Activated T-cell treated with anti-CD3 and anti-CD28 coated beads for 48 hours (primary cell): ENCODE measurements around the gene RPS3A.
A peak's percentile ranks its signal among the peaks of the same experiment; 100 is the strongest.
"Not testable (repeated sequence)": the region's sequence is repeated elsewhere in the genome, so short reads cannot be mapped to it uniquely, and the experiment has no call there.

Source experiments
- DNase-seq: peaks from one replicate; pipeline ENCODE4 v3.0.0-alpha.2; 2020; ENCODE audit warnings: low read depth

The RPS3A gene

DNA sequence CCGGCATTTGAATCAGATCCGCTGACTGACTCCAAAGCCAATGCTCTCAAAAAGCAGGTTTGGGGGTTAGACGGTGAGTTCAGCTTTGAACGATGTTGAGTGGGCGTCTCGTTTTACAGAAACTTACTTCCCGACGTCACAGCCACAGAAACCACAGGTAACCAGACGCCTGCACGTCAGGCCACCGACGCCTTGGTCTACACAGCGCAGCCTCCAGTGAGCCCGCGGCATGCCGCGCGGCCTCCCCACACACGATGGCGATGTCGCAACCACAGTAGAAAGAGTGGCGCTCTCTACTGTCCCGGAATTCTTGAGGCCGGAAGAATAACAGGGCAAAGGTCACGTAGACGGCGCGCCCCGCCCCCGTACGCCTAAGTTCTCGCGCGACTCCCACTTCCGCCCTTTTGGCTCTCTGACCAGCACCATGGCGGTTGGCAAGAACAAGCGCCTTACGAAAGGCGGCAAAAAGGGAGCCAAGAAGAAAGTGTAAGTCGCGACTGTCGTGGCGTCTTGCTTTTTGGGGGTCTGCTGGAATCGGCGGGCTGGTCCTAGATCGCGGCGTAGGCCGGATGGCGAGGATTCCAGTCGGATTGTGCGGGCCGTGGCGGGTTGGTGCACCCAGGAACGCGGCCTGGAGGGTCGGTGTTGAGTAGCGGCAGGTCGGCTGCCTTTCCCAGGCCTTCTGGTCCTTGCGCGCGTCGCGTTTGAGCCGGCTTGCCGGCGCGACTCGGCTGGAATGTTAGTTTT is at the start of gene RPS3A:
RPS3A (plus strand) TSS at position 400 of the 747 bp plus-strand sequence; CDS start at position 425, 25 bp downstream.
- peak; percentile 98 for DNase-seq

DNA sequence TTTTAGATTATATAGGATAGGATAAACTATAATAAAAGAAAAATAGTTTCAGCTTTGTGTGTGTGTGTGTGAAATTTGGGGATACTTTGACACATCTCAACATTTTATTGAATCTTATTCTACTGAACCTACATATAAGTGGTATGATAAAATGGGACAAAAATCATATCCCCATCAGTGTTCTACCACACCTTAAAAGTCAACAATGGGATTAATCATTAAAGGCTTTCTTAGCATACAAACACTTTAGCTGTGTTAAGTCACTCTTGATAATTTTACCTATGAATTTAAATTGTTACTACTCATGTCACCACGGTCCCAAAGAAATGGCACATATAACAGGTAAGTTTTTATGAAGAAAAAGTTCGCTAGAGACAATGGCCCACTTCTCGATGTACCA is 46.6 kb upstream of the RPS3A start:
- DNase-seq, result no peak

DNA sequence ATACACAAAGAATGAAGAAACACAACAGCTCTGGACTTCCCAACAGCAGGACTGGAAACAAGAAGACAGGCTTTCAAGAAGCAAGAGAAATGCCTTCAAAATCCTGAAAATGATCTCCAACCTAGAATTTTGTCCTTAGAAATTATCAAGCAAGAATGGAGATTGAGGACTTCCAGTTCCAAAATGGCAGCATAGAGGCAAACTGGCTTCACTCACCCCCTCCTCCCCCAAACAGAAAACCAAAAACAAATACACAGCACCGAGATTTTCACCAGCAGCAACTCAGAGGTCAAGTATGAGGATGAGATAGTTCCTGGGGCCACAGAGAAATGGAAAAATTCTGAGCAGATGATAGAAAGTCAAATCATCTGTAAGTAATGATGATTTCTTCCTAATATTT is 43.9 kb upstream of the RPS3A start:
- no peak for DNase-seq

DNA sequence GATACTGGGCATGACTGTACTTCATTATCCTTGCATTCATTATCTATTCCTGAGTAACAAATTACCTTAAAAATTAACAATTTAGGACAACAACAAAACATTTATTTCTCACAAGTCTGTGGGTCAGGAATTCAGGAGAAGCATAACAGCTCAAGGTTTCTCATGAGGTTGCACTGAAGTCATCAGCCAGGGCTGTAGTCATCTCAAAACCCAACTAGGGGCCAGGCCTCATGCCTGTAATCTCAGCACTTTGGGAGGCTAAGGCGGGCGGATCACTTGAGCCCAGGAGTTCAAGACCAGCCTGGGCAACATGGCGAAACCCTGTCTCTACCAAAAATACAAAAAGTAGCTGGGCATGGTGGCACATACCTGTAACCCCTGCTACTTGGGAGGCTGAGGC is 36.3 kb upstream of the RPS3A start:
- not testable (repeated sequence) for DNase-seq

DNA sequence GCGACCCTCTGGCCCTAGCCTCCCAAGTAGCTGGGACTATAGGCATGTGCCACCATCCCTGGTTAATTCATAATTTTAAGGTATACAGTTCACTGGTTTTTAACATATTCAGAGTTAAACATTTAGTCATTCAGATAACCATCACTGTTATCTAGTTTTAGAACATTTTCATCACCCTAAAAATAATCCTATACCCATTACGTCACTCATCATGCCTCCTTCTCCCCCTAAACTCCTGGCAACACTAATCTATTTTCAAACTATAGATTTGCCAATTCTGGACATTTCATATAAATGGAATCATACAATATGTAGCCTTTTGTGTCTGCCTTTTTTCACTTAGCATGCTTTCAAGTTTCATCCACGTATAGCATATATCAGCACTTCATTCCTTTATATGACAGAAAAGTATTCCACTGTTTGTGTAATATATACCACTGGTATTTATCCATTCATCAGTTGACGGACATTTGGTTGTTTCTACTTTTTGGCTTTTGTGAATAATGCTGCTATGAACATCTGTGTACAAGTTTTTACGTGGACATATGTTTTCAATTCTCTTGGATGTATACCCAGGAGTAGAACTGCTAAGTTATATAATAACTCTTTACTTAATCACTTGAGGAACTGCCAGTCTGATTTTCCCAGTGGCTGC is 32.0 kb upstream of the RPS3A start:
- no peak for DNase-seq

DNA sequence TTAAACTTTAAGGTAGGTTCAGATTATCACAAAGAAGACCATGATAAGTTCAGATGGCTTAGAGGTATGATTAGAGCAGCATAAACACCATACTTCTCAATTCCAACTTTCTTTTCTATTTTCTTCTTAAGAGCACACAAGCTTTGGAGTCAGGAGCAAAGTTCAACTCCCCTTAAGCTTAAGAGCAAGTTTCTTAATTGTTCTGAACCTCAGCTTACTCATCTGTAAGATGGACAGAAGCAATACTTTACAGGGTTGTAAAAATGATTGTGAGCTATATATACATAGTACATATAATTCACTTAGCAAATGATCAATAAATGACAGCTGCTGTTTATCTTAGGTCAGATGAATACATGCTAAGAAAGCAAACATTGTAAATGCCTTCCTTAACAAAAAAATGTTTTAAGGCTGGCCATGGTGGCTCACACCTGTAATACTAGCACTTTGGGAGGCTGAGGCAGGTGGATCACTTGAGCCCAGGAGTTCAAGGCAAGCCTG is 25.0 kb upstream of the RPS3A start:
- DNase-seq, result no peak

DNA sequence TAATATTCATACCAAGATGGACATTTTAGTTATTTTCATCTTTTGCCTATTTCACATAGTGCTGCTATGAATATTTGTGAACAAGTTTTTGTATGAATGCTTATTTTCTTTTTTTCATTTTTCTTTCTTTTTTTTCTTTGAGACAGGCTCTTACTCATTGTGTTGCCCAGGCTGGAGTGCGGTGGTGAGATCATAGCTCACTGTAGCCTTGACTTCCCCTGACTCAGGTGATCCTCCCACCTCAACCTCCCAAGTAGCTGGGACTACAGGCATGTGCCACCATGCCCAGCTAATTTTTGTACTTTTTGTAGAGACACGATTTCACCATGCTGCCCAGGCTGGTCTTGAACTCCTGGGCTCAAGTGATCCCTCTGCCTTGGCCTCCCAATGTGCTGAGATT is 21.4 kb upstream of the RPS3A start:
- peak; percentile 15 for DNase-seq

DNA sequence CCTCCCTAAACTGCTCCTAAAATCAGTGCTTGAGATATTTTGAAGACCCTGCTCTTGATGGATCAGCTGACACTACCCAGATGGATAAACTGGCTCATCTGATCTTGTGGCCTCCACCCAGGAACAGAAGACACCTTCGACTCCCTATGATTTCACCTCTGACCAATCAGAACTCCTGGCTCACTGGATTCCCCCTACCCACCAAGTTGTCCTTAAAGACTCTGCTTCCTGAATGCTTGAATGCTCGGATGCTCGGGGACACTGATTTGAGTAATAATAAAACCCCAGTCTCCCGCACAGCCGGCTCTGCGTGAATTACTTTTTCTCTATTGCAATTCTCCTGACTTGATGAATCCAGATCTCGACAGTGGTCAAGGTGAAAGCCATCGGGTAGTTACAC is 12.0 kb upstream of the RPS3A start:
- no peak for DNase-seq

DNA sequence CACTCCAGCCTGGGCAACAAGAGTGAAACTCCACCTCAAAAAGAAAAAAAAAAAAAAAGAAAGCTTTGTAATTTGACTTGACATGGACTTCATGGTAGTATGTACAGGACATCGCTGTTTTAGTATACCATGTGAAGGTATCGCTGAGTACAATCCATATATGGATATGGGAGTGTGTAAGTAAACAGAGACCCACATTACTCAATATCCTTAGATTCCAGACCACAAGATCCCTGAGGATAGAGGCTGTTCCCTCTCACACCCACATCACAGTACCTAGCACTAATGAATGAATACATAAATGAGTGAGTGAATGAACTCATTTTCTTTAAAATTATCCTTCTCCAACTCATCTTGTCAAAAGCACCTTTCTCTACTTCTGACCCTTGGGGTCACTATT is 8.4 kb upstream of the RPS3A start:
- no peak for DNase-seq

DNA sequence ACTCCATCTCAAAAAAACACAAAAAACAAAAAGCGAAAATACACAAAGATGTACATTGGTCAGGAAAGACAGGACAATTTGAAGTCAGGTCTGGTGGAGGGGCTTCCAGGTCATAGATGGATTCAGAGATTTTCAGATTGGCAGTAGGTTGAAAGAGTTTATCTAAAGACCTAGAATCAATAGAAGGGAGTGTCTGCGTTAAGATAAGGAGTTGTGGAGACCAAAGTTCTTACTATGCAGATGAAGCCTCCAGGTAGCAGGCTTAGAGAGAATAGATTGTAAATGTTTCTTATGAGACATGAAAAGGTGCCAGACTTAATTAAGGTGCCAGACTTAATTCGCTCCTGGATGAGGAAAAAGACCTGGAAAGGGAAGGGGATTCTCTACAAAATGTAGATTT is 6.9 kb upstream of the RPS3A start:
- no peak for DNase-seq

DNA sequence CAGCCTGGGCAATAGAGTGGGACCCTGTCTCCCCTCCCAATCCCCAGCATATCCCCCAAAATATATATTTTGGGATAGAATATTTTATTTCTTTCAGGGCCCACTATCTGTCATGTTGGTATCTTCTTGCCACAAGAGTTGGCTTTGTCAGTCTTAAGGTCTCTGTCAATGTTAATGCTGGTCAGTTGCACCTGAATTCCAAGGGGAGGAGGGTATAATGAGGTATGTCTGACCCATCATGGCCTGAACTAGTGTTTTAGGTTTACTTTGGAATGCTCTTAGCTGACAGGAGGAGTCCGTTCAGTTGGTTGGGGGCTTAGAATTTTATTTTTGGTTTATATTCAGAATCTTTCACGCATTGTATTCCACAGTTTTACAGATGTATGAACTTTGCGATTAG is 6.2 kb upstream of the RPS3A start:
- DNase-seq, result no peak

DNA sequence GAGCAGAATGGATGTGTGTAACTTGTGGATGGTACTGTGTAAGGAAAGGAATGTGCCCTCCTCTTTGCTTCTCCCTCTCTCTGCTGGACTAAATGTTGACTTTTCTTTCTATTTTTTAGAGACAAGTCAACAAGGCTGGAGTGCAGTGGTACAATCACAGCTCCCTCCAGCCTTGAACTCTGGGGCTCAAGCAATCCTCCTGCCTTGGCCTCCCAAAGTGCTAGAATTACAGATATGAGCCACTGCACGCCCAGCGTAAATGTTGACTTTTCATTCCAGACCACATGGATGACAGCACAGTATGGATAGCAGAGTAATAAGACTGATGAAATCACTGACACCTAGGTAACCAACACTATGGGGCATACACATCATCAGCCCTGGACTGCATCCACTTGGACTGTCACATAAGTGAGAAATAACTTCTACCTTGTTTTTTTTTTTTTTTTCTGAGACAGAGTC is 5.1 kb upstream of the RPS3A start:
- no peak for DNase-seq

DNA sequence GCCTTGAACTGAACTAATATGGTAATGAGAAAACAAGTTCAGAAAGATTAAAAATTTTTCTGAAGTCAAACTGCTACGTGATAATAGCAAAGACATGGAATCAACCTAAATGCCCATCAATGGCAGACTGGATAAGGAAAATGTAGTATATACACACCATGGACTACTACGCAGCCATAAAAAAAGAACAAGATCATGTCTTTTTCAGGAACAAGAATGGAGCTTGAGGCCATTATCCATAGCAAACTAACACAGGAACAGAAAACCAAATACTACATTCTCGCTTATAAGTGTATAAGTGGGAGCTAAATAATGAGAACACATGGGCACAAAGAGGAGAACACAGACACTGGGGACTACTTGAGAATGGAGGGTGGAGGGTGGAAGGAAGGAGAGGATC is 4.3 kb upstream of the RPS3A start:
- no peak for DNase-seq

DNA sequence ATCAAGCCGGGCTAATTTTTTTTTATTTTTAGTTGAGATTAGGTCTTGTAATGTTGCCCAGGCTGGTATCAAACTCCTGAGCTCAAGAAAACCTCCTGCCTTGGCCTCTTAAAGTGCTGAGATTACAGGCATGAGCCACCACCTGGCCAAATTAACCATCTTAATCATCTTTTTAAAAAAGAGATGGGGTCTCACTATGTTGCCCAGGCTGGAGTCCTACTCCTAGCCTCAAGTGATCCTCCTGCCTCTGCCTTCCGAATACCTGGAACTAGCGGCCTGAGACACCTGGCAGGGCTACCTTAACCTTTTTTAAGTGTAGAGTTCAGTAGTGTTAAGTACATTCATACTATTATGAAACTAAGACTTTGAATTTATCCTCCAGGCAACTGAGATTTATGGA is 1.7 kb upstream of the RPS3A start:
- no peak for DNase-seq

DNA sequence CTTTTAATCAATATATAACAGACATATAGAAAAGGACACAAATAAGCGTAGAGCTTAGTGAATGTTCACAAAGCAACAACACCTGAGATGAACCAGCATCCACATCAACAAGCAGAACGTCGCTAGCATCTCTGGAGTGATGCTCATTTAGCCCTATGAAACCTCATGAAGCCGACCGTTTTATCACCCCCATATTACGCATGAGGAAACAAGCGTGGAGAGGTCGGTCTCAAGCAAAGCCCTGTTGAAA is 524 bp upstream of the RPS3A start:
- no peak for DNase-seq

DNA sequence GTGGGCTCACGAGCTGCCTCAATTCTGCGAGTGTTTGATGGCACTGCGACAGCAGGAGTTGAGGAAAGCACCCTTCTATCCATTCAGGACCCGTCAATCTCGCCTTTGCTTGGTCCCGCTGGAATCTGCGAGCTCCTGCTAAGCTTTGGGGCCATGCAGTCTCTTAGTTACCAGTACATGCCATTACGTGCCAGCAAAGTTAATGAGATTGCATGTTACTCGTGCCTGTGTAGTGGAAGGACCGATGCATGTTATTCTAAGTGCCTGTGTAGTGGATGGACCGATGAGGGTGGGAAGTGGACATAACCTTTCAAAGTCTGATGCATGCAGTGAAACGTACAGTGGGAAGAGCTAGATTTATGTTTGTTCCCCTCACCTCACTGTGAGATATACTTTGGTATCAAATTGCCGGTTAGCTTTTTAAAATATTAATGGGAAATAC is 569 bp downstream of the RPS3A start:
- DNase-seq, result no peak

DNA sequence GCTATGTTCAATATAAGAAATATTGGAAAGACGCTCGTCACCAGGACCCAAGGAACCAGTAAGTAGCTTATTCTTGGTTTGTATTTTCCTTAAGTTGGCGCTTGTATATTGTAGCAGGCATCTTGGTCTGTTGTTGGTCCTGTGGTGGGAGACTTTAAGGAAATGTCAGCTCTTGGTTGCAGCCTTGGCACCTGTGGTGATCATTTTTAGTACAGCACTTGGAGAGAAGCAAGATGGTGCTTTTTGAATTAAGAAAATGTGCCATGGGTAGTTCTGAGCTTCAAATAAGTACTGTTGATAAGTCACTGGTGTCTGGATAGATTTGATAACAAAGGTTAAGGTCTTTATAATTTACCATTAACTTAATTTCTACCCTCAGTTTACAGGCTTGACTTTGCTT is 1.1 kb downstream of the RPS3A start:
- DNase-seq, result no peak

DNA sequence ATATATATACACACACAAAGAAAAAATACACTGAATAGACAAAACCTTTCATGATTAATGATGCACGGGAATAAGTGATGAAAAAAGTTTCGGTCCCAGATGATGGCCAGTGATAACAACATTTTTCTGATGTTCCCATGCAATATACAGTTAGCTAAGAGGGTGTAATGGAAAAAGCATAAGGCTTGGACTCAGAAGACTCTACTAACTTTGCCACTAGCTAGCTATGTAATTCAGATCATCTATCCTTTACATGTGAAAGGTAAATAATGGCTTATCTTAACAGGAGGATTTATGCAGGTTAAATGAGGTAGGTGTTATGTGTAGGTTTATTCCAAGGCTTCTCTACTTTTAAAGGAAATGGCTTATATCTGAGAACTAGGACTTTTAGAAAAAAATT is 4.3 kb downstream of the RPS3A start:
- DNase-seq, result no peak

DNA sequence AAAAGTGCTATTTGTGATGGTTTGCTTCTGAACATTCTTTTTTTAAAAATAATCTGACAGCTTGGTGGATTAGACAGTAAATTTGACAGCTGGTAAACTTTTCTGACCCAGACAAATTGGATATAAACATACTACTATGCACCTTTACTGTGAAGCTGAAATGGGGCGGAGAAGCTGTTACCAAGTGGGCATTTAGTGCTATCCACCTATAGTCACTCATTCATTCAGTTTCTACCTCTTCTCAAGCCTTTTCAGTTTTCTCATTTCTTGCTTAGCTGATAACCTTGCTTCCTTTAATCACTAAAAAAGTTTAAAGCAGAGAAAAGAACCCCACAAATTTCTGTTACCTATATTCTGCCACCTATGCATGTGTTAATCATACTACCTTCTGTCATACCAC is 5.2 kb downstream of the RPS3A start:
- DNase-seq, result no peak

DNA sequence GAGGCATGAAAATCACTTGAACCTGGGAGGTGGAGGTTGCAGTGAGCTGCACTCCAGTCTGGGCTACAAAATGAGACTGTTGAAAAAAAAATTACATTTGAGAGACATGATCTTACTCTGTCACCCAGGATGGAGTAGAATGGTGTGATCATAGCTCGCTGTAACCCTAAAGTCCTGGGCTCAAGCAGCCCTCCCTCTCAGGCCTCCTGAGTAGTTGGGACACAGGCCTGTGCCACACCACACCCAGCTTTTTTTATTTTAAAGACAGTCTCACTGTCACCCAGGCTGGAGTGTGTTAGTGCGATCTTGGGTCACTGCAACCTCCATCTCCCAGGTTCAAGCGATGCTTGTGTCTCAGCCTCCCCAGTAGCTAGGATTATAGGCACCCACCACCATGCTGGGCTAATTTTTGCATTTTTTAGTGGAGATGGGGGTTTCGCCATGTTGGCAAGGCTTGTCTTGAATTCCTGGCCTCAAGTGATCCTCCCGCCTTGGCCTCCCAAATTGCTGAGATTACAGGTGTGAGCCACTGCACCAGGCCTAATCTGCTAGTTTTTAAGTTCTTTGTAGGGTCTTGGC is 6.1 kb downstream of the RPS3A start:
- DNase-seq, result no peak

DNA sequence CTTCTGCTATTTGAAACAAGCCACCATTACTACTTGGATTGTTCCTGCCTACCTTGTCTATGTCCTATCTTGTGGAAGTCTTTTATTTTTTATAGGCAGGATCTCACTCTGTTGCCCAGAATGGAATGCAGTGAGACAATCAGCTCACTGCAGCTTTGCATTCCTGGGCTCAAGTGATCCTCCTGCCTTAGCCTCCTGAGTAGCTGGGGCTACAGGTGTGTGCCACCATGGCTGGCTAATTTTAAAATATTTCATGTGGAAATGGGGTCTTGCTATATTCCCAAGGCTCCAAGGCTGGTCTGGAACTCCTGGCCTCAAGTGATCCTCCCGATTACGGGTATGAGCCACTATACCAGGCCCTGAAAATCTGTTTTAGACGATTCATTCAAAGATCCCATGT is 7.6 kb downstream of the RPS3A start:
- no peak for DNase-seq

DNA sequence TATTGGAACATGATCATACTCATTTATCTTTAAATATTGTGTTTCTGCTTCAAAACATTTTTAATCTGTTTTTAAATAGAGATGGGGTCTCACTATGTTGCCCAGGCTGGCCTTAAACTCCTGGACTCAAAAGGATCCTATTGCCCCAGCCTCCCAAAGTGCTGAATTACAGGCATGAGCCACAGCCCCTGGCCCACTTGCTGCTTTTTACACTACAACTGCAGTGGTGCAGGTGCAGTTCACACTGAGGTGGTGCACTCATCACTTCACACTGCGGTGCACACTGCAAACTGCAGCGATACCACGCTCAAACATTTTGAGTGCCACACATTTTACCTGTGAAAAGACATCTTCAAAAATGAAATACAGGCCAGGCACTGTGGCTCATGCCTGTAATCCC is 10.8 kb downstream of the RPS3A start:
- DNase-seq, result no peak

DNA sequence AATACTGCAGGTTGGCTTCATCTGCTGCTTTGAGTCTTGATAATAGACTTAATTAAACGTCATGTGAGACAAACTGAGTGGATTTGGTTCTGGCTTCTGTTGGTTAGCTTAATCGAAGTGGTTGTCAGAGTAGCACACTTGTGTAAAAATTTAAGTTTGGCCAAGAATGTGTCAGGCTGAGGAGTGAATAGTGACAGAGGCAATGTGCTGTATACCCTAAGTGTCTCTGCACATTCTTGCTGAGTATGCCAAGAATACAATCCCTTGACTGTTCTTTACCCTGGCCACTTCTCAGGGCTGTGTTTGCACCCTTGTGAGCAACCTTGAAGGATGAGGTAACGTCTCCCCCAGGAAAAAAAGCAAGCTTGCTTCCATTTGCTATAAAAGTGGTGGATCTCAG is 14.9 kb downstream of the RPS3A start:
- DNase-seq, result no peak

DNA sequence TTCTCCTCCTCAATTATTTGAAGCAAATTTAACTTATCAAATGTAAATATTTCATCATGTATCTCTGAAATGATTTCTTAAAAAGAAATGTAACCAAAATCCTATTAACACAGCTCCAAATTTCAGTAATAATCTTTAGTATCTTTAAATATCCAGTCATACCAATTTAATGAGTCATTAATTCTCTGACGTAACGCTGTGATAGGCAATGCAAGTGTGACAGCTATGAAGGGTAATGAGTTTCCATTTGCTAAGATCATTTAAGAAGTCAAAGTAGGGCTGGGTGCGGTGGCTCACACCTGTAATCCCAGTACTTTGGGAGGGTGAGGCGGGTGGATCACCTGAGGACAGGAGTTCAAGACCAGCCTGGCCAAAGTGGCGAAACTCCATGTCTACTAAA is 15.6 kb downstream of the RPS3A start:
- no peak for DNase-seq
